Hepatocyte (in vitro differentiated cells): ENCODE results near the gene PARP6. TPM values are rescaled to one million over a fixed set of nuclear protein-coding genes. Genes with fewer than 3 reads are reported as not detected.

Source experiments
- DNase-seq: peaks from one replicate; pipeline ENCODE4 v3.0.0-alpha.2; 2016; ENCODE audit warnings: low spot score
- H2AFZ ChIP-seq: fragments of 200-600 bp; sonication (generic); 2 replicates; pipeline ENCODE4 v1.6.0; 2016; ENCODE audit warnings: antibody characterized with exemption, mild to moderate bottlenecking
- H3K27ac ChIP-seq: fragments of 200-600 bp; sonication (generic); 2 replicates; pipeline ENCODE4 v1.5.1; 2016; ENCODE audit warnings: mild to moderate bottlenecking
- H3K27me3 ChIP-seq: fragments of 200-600 bp; sonication (generic); 2 replicates; pipeline ENCODE4 v1.6.1; 2016
- H3K36me3 ChIP-seq: fragments of 200-600 bp; sonication (generic); replicated peaks from 2 replicates; pipeline ENCODE4 v1.5.1; 2016; ENCODE audit warnings: low read depth; ENCODE audit not compliant: insufficient read depth
- H3K4me1 ChIP-seq: fragments of 200-600 bp; sonication (generic); 2 replicates; pipeline ENCODE4 v1.5.1; 2016; ENCODE audit warnings: mild to moderate bottlenecking, moderate library complexity; ENCODE audit not compliant: insufficient read depth
- H3K4me2 ChIP-seq: fragments of 200-600 bp; sonication (generic); 2 replicates; pipeline ENCODE4 v1.6.0; 2016
- H3K4me3 ChIP-seq: fragments of 200-600 bp; sonication (generic); 2 replicates; pipeline ENCODE4 v1.5.1; 2016; ENCODE audit warnings: mild to moderate bottlenecking
- H3K79me2 ChIP-seq: fragments of 200-600 bp; sonication (generic); 2 replicates; pipeline ENCODE4 v1.6.0; 2017; ENCODE audit warnings: mild to moderate bottlenecking
- H3K9me2 ChIP-seq: fragments of 200-600 bp; sonication (generic); replicated peaks from 2 replicates; pipeline ENCODE4 v1.6.0; 2017; ENCODE audit warnings: mild to moderate bottlenecking; ENCODE audit not compliant: insufficient read depth
- H3K9me3 ChIP-seq: fragments of 200-600 bp; sonication (generic); 2 replicates; pipeline ENCODE4 v1.5.1; 2016; ENCODE audit warnings: low read depth, mild to moderate bottlenecking
- H4K20me1 ChIP-seq: fragments of 200-600 bp; sonication (generic); 2 replicates; pipeline ENCODE4 v1.6.0; 2016; ENCODE audit warnings: mild to moderate bottlenecking; ENCODE audit not compliant: insufficient read depth, poor library complexity, severe bottlenecking
- EZH2 ChIP-seq: fragments of 200-600 bp; sonication (generic); IDR thresholded peaks from 2 replicates; pipeline ENCODE4 v1.6.1; 2016; ENCODE audit warnings: antibody characterized with exemption, mild to moderate bottlenecking, borderline replicate concordance
- EZH2phosphoT487 ChIP-seq: fragments of 200-600 bp; sonication (generic); IDR thresholded peaks from one replicate; pipeline ENCODE4 v1.6.1; 2018; ENCODE audit warnings: antibody characterized with exemption, mild to moderate bottlenecking, low read depth, moderate library complexity; ENCODE audit not compliant: unreplicated experiment, severe bottlenecking
- WGBS: methylation state at CpG from one replicate; pipeline ENCODE4 v1.1.6; 2016; ENCODE audit warnings: low lambda C conversion rate; ENCODE audit errors: missing lambda C conversion rate; 5-methylcytosine and 5-hydroxymethylcytosine counted together
- polyA plus RNA-seq: library from polyadenylated mRNA; unstranded; fragments of >200 nt; fragmentation: Nextera tagmentation; extraction: Ambion mirVana; gene quantifications from 2 replicates; pipeline ENCODE4 v1.2.1, GENCODE V29; 2016
- total RNA-seq: library from RNA; depleted of rRNA; stranded (reverse); fragments of >200 nt; gene quantifications from 2 replicates; pipeline ENCODE4 v1.2.3, GENCODE V29; 2014
- TF ChIP-seq, protein P1 (sequence below): fragments of 200-600 bp; sonication (generic); IDR thresholded peaks from 2 replicates; pipeline ENCODE4 v1.5.1; 2016; ENCODE audit warnings: antibody characterized with exemption, mild to moderate bottlenecking; ENCODE audit not compliant: poor library complexity

The PARP6 gene
- total and polyA plus RNA-seq, 2 experiments from 2014 or later, result 57.1 to 61.4 TPM

DNA sequence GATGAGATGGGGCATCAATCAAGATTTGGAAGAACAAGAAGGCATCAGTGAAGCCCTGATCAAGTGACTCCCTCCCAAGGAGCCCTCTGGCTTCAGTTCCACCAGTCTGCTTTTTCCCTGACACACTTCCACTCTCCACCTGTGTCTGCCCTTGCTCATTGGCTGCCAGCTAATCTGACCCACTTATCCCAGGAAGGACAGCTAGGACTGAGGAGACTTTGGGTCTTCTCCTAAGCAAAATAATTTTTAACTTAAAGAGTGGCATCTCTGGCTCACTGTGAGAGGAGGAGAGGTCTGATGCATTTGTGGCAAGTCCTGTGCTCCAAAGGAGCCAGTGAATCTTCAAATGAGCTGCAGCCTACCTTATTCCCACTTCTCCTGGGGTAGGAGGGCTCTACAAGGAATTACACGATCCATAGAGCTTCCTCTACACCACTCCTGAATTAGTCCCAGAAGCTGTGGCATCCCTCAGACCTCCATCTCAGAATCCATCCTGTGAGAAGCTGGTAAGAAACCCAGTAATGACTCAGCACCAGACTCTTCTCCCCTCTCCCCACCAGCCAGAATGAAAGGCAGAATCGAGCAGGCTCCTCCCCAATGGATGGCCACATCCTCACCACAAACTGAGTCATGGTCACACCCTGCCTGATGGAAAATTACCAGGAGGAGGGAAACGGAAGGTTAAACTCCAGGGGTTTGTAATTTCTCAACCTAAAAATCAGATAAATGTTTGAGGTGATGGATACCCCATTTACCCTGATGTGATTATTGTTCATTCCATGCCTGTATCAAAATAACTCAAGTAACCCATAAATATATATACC lies 35.1 kb downstream of the PARP6 start:
- Histone ChIP-seq H4K20me1 (no peaks in the 10 kb centered on the region), H3K4me1 (peaks cover 11% of the 10 kb centered on the region), H2AFZ (no peak overlapping the region), H3K79me2 (no peaks in the 10 kb centered on the region), H3K9me2 (no peaks in the 10 kb centered on the region), H3K27me3 (no peaks in the 10 kb centered on the region), H3K9me3 (no peaks in the 10 kb centered on the region), H3K27ac (peak overlapping the region; percentile 70), H3K36me3 (no peaks in the 10 kb centered on the region), H3K4me2 (peak overlapping the region; percentile 52), H3K4me3 (no peak overlapping the region)
- 48% methylated on average over 3 of the region's 3 CpGs for WGBS
- DNase-seq, result peak; percentile 80
- TF ChIP-seq, protein P1, sequence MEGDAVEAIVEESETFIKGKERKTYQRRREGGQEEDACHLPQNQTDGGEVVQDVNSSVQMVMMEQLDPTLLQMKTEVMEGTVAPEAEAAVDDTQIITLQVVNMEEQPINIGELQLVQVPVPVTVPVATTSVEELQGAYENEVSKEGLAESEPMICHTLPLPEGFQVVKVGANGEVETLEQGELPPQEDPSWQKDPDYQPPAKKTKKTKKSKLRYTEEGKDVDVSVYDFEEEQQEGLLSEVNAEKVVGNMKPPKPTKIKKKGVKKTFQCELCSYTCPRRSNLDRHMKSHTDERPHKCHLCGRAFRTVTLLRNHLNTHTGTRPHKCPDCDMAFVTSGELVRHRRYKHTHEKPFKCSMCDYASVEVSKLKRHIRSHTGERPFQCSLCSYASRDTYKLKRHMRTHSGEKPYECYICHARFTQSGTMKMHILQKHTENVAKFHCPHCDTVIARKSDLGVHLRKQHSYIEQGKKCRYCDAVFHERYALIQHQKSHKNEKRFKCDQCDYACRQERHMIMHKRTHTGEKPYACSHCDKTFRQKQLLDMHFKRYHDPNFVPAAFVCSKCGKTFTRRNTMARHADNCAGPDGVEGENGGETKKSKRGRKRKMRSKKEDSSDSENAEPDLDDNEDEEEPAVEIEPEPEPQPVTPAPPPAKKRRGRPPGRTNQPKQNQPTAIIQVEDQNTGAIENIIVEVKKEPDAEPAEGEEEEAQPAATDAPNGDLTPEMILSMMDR, result no peak
- TF ChIP-seq EZH2phosphoT487 (no peak), EZH2 (no peak)

DNA sequence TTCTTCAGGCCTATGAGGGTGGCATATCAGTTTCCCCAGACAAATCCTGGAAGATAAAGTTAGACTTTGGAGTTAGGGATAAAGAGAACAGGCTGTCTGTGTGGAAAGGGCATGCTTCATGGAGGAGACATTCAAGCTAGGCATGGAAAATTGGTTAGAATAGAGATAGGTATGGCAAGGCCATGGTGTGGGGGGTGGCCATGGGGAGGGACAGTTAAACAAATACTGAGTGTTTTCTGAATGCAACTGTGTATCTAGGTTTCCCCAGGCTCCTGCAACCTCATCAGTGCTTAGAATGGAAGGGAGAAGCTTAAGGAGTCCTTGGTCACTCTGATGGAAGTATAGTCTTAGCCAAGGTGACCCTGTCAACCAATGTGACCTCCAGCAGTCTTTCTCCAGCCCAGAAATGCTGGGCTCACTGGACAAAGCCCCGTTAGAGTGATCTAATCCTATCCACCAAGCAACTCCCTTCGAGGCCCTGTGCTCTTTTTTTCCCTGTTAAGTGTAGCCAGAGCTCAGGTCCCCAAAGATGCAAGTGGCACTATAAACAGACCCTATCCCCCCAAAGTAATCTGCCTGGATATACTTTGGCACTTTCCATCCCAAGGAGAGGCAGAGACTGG lies 35.9 kb downstream of the PARP6 start:
- H3K4me3 ChIP-seq, result no peak overlapping the region
- H3K36me3 ChIP-seq, result no peaks in the 10 kb centered on the region
- peak overlapping the region; percentile 52 for H3K4me2 ChIP-seq
- H3K4me1 ChIP-seq, result peaks cover 11% of the 10 kb centered on the region
- TF ChIP-seq, protein P1, result no peak
- TF ChIP-seq EZH2phosphoT487 (no peak), EZH2 (no peak)
- no peak for DNase-seq
- H3K79me2 ChIP-seq, result no peaks in the 10 kb centered on the region
- H2AFZ ChIP-seq, result no peak overlapping the region
- H3K27me3 ChIP-seq, result no peaks in the 10 kb centered on the region
- H3K9me2 ChIP-seq, result no peaks in the 10 kb centered on the region
- H3K27ac ChIP-seq, result peak overlapping the region; percentile 42
- no peaks in the 10 kb centered on the region for H4K20me1 ChIP-seq
- WGBS, result 81% methylated on average over 2 of the region's 2 CpGs
- no peaks in the 10 kb centered on the region for H3K9me3 ChIP-seq

GRCh38 chr15:72235298-72235697 lies 37.1 kb downstream of the PARP6 start:
- no peak for DNase-seq
- Histone ChIP-seq H4K20me1 (no peaks in the 10 kb centered on the region), H3K9me3 (no peaks in the 10 kb centered on the region), H3K4me2 (no peak overlapping the region), H2AFZ (no peak overlapping the region), H3K79me2 (no peaks in the 10 kb centered on the region), H3K4me1 (peaks cover 11% of the 10 kb centered on the region), H3K36me3 (no peaks in the 10 kb centered on the region), H3K27me3 (no peaks in the 10 kb centered on the region), H3K9me2 (no peaks in the 10 kb centered on the region), H3K27ac (no peak overlapping the region), H3K4me3 (no peak overlapping the region)
- TF ChIP-seq, protein P1, result no peak
- TF ChIP-seq EZH2 (no peak), EZH2phosphoT487 (no peak)
- WGBS, result 82% methylated on average over 4 of the region's 4 CpGs
